ENCODE measurements around the gene FAM107A. TPM values are rescaled to one million over a fixed set of nuclear protein-coding genes. Genes with fewer than 3 reads are reported as not detected.

The FAM107A gene
- total RNA-seq, 1 donor from 2014 or later, result 2.3 TPM

- no peak overlapping the region for H3K4me3 Mint-ChIP-seq
- no peaks in the 10 kb centered on the region for H3K9me3 Mint-ChIP-seq
- DNase-seq (ENCODE audit: low read depth, low spot score), result no peak
- peaks cover 6% of the 10 kb centered on the region for H3K4me1 Mint-ChIP-seq
- no peak for TF ChIP-seq CTCF (conservative IDR thresholded peaks at IDR 0.05)
- peaks cover 8% of the 10 kb centered on the region for H3K27me3 Mint-ChIP-seq (ENCODE audit: low read depth)
- H3K36me3 Mint-ChIP-seq (ENCODE audit: low read depth), result no peaks in the 10 kb centered on the region
- no peak overlapping the region for H3K27ac Mint-ChIP-seq (ENCODE audit: unreplicated experiment)
These were observed 16.9 kb upstream of the FAM107A start for GRCh38 chr3:58594117-58594516.

- TF ChIP-seq CTCF (conservative IDR thresholded peaks at IDR 0.05), result no peak
- Mint-ChIP-seq H3K4me1 (peaks cover 12% of the 10 kb centered on the region), H3K4me3 (no peak overlapping the region), H3K9me3 (no peaks in the 10 kb centered on the region), H3K36me3 (ENCODE audit: low read depth) (no peaks in the 10 kb centered on the region), H3K27ac (ENCODE audit: unreplicated experiment) (no peak overlapping the region), H3K27me3 (ENCODE audit: low read depth) (peaks cover 31% of the 10 kb centered on the region)
- DNase-seq (ENCODE audit: low read depth, low spot score), result no peak
These were observed 14.6 kb upstream of the FAM107A start for GRCh38 chr3:58591517-58592510.

DNA sequence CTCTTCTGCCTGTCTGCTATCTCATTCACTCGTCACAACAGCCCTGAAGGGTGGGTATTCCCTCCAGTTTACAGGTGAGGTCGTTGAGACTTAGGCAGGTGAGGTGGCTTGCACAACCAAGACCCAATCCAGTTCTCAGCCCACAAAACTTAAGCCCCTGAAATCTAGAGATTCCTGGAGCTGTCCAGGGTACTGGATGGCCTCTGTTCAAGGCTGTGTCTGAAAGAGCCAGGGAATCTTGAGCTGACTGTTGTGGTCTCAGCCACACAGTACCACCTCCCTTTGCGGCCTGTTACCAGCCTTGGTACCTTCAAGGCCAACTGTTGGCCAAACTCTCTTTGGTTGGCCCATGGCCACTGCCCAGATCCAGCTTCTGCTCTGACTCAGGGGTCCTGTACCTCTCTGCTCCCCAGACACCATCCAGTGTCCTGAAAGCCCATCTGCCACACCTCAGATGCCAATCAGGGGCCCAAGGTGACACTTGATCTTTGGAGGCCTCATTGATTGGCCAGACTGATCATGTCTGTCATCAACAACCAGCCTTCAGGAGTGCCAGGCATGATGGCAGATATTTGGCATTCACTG, 10.9 kb upstream of the FAM107A start:
- no peak for TF ChIP-seq CTCF (conservative IDR thresholded peaks at IDR 0.05)
- Mint-ChIP-seq H3K27me3 (ENCODE audit: low read depth) (peaks cover 61% of the 10 kb centered on the region), H3K36me3 (ENCODE audit: low read depth) (no peaks in the 10 kb centered on the region), H3K4me1 (peaks cover 41% of the 10 kb centered on the region), H3K9me3 (no peaks in the 10 kb centered on the region), H3K4me3 (no peak overlapping the region), H3K27ac (ENCODE audit: unreplicated experiment) (no peak overlapping the region)
- peak; percentile 55 for DNase-seq (ENCODE audit: low read depth, low spot score)

- H3K9me3 Mint-ChIP-seq, result no peaks in the 10 kb centered on the region
- no peak for DNase-seq (ENCODE audit: low read depth, low spot score)
- H3K36me3 Mint-ChIP-seq (ENCODE audit: low read depth), result no peaks in the 10 kb centered on the region
- peaks cover 44% of the 10 kb centered on the region for H3K4me1 Mint-ChIP-seq
- H3K27ac Mint-ChIP-seq (ENCODE audit: unreplicated experiment), result no peak overlapping the region
- no peak for TF ChIP-seq CTCF (conservative IDR thresholded peaks at IDR 0.05)
- H3K4me3 Mint-ChIP-seq, result no peak overlapping the region
- H3K27me3 Mint-ChIP-seq (ENCODE audit: low read depth), result peaks cover 61% of the 10 kb centered on the region
These were observed 9.6 kb upstream of the FAM107A start for GRCh38 chr3:58586776-58587192.

DNA sequence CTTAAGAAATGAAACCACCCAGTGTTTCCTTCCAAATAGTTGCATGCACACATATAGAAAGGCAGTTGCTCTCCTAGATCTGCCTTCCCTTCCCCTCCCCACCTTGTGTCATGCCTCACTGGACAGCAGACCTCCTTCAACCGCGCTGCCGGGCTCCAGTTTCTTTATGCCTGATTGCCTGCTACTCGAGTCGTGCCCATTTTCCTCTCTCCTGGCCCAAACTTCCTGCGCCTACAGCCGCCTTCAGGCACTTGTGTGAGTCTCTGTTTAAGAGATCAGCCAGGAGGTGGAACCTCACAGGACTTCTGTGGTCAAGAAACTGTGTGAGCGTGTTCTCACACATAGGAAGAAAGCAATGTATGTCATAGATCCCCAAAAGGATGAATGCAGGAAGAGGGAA, 8.8 kb upstream of the FAM107A start:
- no peak for DNase-seq (ENCODE audit: low read depth, low spot score)
- Mint-ChIP-seq H3K36me3 (ENCODE audit: low read depth) (no peaks in the 10 kb centered on the region), H3K27me3 (ENCODE audit: low read depth) (peaks cover 63% of the 10 kb centered on the region), H3K4me3 (peak overlapping the region; percentile 76), H3K9me3 (no peaks in the 10 kb centered on the region), H3K27ac (ENCODE audit: unreplicated experiment) (no peak overlapping the region), H3K4me1 (peaks cover 50% of the 10 kb centered on the region)
- no peak for TF ChIP-seq CTCF (conservative IDR thresholded peaks at IDR 0.05)

All from neural crest cell (in vitro differentiated cells).